Activated naive CD8-positive, alpha-beta T cell treated with anti-CD3 and anti-CD28 coated beads for 36 hours (primary cell): ENCODE measurements around the gene MRPS22. TPM values are rescaled to one million over a fixed set of nuclear protein-coding genes. Genes with fewer than 3 reads are reported as not detected.
"Not testable (repeated sequence)": the region's sequence is repeated elsewhere in the genome, so short reads cannot be mapped to it uniquely, and the experiment has no call there.

Experiments used
- DNase-seq: peaks from one replicate; pipeline ENCODE4 v3.0.0; 2021
- H3K27ac Mint-ChIP-seq: one replicate; pipeline ENCODE4 v1.8.0; 2022; ENCODE audit warnings: mild to moderate bottlenecking, moderate library complexity, mixed read lengths
- H3K27me3 Mint-ChIP-seq: one replicate; pipeline ENCODE4 v1.8.0; 2022; ENCODE audit warnings: mild to moderate bottlenecking, mixed read lengths
- H3K36me3 Mint-ChIP-seq: one replicate; pipeline ENCODE4 v1.8.0; 2021; ENCODE audit warnings: mild to moderate bottlenecking, mixed read lengths
- H3K4me1 Mint-ChIP-seq: one replicate; pipeline ENCODE4 v1.8.0; 2021; ENCODE audit warnings: mixed read lengths
- H3K4me3 Mint-ChIP-seq: one replicate; pipeline ENCODE4 v1.8.0; 2022; ENCODE audit warnings: mild to moderate bottlenecking, moderate library complexity, mixed read lengths
- H3K9me3 Mint-ChIP-seq: one replicate; pipeline ENCODE4 v1.8.0; 2022; ENCODE audit warnings: mixed read lengths
- total RNA-seq, 2 experiments: library from RNA; stranded (reverse); gene quantifications; one replicate each; pipeline ENCODE4 v1.2.3, GENCODE V29; 2021

Gene MRPS22
- total RNA-seq, 2 experiments from 2014 or later, result 82.4 to 84.2 TPM

DNA sequence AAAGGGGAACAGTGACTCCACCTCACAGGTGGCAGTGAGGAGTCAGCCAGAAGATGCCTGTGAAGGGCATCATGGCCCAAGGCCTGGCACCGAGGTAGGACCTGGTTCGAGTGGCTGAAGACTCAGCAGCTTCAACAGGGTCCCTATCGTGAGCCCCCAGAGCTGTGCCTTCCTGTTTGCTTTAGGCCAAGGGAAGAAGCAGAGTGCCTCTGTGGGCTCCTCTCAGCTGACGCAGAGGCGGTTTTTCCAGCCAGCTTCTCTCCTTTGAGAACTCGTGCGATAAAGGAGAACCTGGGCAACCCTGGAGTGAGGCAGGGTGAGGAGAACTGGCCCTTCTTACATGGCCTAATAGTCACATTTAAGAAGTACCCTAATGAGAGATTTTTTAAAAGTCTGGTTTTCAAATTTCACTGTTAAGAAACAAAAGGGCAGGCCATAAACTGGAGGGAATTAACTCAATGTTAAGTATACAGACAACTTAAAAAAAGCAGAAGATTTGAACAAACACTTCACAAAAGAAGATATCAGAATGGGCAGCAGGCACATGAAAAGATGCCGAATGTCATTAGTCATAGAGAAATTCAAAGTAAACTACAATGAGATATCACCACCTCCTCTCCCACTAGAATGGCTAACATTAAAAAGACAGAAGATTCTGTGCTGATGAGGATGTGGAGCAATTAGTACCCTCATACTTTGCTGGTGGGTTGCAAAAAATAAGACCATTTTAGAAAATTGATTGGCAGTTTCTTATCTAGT lies 23.1 kb upstream of the MRPS22 start:
- Mint-ChIP-seq H3K4me1 (no peaks in the 10 kb centered on the region), H3K27ac (no peak overlapping the region), H3K27me3 (no peaks in the 10 kb centered on the region), H3K36me3 (no peaks in the 10 kb centered on the region), H3K9me3 (no peaks in the 10 kb centered on the region), H3K4me3 (no peak overlapping the region)
- no peak for DNase-seq

DNA sequence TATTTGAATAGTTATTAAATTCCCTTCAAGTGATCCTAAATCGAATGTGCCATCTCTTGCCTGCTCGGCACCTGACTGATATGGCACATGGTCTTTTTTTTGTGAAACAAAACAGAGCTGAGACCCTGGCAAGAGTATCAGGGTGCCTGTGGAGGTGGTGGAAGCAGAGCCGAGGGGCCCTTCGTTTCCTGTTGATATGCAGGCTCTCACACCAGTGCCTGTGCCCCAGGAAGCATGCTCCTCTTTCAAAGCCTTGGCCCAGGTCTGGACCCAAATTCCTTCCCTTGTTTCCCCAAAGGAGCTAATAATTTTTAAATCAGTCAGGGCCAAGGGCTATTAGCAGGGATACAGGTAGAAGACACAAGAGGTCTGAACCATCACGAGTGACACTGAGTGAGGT lies 21.5 kb upstream of the MRPS22 start:
- Mint-ChIP-seq H3K4me1 (no peaks in the 10 kb centered on the region), H3K36me3 (no peaks in the 10 kb centered on the region), H3K4me3 (no peak overlapping the region), H3K27me3 (no peaks in the 10 kb centered on the region), H3K27ac (no peak overlapping the region), H3K9me3 (no peaks in the 10 kb centered on the region)
- DNase-seq, result no peak

DNA sequence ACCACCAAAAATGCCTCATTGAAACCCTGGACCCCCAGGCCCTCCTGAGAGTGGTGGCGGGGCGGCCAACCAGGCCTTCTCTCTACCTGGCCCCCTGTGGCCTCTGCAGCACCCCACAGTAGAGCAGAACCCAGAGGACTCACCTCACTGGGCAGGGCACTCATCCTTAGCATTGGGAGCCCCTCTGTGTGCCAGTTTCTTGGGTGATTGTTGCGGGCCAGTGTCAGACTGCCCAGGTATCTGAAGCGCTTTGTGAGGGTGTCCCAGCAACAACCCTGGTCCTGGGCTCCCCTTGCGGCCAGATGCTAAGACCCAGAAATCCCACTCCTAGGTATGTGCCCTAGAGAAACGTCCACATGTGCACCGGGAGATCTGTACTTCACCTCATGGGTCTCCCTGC lies 20.7 kb upstream of the MRPS22 start:
- Mint-ChIP-seq H3K36me3 (no peaks in the 10 kb centered on the region), H3K4me1 (peaks cover 2% of the 10 kb centered on the region), H3K27me3 (no peaks in the 10 kb centered on the region), H3K27ac (no peak overlapping the region), H3K9me3 (no peaks in the 10 kb centered on the region), H3K4me3 (no peak overlapping the region)
- DNase-seq, result no peak

DNA sequence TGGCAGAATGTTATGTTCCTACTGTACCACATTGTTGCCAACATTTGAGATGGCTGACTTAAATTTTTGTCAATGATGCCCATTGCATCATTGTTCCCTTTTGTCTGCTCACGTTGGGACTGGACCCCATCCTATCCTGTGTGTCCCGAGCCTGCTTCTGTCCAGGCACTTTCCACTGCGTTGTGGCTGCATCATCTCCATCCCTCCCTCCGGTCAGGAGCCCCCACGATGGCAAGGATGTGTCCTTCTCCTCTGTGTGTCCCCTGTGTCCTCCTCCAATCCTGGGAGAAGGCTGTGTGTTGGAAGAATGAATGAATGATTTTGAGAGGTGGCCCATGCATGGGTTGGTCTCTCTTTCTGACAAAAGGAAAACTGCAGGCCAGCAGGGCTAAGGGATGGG lies 19.4 kb upstream of the MRPS22 start:
- Mint-ChIP-seq H3K36me3 (no peaks in the 10 kb centered on the region), H3K9me3 (no peaks in the 10 kb centered on the region), H3K4me3 (no peak overlapping the region), H3K27ac (no peak overlapping the region), H3K27me3 (peaks cover 2% of the 10 kb centered on the region), H3K4me1 (peaks cover 7% of the 10 kb centered on the region)
- no peak for DNase-seq

DNA sequence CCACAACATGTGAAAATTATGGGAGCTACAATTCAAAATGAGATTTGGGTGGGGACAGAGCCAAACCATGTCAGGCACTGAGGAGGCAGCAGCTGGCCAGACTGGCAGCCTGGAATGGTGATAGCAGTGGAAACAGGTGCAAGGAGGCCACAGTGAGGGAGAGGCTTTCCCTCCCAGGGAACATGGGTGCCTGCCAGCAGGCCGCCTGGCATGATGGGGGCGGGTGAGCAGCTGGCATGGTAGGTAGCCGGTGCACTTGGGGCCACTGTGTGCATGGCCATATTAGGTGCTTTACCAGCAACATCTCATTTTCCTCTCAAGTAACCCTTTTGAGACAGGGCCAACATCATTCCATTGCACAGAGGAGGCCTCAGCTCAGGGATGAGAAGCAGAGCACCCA lies 18.3 kb upstream of the MRPS22 start:
- peaks cover 9% of the 10 kb centered on the region for H3K4me1 Mint-ChIP-seq
- no peak overlapping the region for H3K27ac Mint-ChIP-seq
- no peak for DNase-seq
- no peak overlapping the region for H3K4me3 Mint-ChIP-seq
- H3K9me3 Mint-ChIP-seq, result no peaks in the 10 kb centered on the region
- no peaks in the 10 kb centered on the region for H3K36me3 Mint-ChIP-seq
- peaks cover 12% of the 10 kb centered on the region for H3K27me3 Mint-ChIP-seq

DNA sequence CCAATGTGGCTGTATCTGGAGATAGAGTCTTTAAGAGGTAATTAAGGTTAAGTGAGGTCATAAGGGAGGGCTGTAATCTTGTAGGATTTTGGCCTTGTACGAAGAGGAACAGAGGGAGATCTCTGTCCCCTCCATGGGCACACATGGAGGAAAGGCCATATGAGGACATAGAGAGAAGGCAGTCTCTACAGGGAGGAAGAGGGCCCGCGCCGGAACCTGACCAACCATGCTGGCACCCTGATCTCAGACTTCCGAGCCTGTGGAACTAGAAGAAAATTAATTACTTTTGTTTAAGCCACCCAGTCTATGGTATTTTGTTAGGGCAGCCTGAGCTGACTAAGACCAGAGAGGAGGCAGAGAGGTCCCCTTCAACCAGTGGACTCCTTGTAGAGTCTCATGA lies 17.7 kb upstream of the MRPS22 start:
- Mint-ChIP-seq H3K4me1 (peaks cover 9% of the 10 kb centered on the region), H3K9me3 (no peaks in the 10 kb centered on the region), H3K27ac (no peak overlapping the region), H3K4me3 (no peak overlapping the region), H3K27me3 (peaks cover 16% of the 10 kb centered on the region), H3K36me3 (no peaks in the 10 kb centered on the region)
- no peak for DNase-seq

DNA sequence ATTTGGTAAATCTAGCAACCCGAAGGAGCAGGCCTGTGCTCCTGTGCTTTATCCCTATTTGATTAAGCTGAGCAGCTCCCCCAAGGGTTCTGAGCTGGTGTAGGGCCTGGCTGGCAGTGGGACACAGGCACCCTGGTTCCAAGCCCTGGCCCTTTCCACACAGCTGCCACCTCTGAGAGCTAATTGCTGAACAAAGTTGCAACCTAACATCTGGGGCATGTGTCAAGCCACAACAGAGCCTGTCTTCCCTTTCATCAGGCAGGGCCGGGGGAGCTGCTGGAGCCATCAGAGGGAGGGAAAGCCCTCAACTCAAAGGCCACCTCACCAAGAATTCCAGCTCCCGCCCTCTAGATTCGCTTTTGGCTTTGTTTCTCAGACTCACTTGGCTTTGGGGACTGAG lies 17.1 kb upstream of the MRPS22 start:
- no peak for DNase-seq
- Mint-ChIP-seq H3K27ac (no peak overlapping the region), H3K9me3 (no peaks in the 10 kb centered on the region), H3K36me3 (no peaks in the 10 kb centered on the region), H3K27me3 (peaks cover 22% of the 10 kb centered on the region), H3K4me1 (peaks cover 9% of the 10 kb centered on the region), H3K4me3 (no peak overlapping the region)

DNA sequence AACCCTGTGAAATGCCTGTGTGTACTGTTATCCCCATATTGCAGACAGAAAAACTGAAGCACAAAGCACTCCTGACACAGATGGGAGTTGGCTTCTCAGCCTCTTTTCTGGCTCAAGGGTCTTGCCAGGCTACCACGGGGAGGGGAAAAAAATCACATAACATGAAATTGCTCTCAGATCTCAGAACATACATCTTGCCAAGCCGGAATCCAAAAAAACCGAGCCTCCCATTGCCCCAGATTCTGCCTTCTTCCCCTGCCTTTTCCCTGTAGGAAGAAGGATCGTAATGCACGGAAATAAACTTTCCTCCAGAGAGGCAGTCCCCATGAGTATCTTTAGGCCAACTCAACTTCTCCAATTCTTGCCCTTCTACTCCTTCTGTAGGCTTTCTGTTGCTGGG lies 16.6 kb upstream of the MRPS22 start:
- H3K4me1 Mint-ChIP-seq, result peaks cover 9% of the 10 kb centered on the region
- H3K27ac Mint-ChIP-seq, result no peak overlapping the region
- no peaks in the 10 kb centered on the region for H3K9me3 Mint-ChIP-seq

DNA sequence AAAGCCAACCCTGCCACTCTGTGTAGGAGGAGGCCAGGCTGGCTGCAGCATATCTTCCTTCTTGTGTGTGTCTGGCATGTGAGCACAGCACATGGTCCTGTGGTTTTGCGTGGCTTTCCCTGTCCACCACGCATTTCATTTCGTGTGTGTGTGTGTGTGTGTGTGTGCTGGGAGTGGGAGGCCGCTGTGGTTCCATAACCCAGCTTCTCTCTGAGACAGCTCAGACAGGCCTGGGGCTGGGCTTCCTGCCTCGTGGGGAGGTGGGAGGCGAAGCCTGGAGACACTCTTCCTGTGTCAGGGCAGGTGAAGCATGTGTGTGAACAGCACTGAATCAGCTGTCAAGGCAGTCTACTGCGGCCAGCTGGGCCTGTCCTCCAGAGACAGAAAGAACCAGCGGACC lies 16.0 kb upstream of the MRPS22 start:
- H3K27me3 Mint-ChIP-seq, result peaks cover 27% of the 10 kb centered on the region
- no peaks in the 10 kb centered on the region for H3K36me3 Mint-ChIP-seq
- peaks cover 9% of the 10 kb centered on the region for H3K4me1 Mint-ChIP-seq
- H3K4me3 Mint-ChIP-seq, result no peak overlapping the region
- DNase-seq, result no peak
- H3K27ac Mint-ChIP-seq, result peak overlapping the region; percentile 38
- H3K9me3 Mint-ChIP-seq, result no peaks in the 10 kb centered on the region

More for the DNA sequence above, 16.6 kb upstream of the MRPS22 start:
- peaks cover 26% of the 10 kb centered on the region for H3K27me3 Mint-ChIP-seq
- H3K36me3 Mint-ChIP-seq, result no peaks in the 10 kb centered on the region
- no peak for DNase-seq
- H3K4me3 Mint-ChIP-seq, result no peak overlapping the region

DNA sequence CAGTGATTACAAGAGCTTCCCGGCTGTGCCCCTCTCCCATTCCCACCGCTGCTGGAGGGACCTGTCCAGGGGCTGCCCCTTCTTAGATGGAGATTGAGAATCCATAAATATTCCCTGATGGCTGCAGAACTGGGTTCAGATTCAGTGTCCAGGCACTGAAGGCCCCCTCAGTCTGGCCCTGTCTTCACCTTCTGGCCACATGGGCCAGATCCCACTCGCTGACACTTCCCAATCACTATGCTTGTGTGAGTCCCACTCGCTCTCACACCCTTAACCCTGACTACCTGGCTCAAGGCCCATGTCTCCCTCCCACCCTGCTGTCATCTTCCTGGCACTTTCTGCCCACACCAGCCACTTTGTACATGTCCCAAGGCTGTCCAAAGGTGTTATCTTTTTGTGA lies 15.5 kb upstream of the MRPS22 start:
- DNase-seq, result no peak
- H3K9me3 Mint-ChIP-seq, result no peaks in the 10 kb centered on the region
- no peaks in the 10 kb centered on the region for H3K36me3 Mint-ChIP-seq
- H3K4me3 Mint-ChIP-seq, result no peak overlapping the region
- H3K4me1 Mint-ChIP-seq, result peaks cover 9% of the 10 kb centered on the region
- H3K27ac Mint-ChIP-seq, result no peak overlapping the region
- peaks cover 31% of the 10 kb centered on the region for H3K27me3 Mint-ChIP-seq

DNA sequence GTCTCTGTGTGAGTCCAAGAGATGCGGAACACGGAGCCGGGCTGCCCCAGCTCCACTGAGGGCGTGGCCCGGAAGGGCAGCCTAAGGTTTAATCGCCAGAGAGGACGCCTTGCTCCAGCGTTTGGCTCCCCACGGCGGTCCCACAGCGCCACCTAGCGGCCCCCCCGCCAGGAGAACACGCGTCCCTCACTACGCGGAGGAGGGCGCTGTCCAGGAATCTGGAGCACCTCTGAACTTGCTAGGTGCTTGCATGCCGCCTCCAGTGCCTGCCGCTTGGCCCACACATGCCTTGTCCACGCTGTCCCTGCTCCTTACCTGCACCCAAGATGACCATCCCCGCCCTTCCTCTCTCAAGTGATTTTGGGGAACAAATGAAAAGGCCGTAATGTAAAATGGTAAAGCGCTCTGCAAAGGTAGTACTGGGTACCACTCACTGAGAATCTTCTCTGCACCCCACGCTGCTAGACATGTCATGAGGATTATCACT lies 14.4 kb upstream of the MRPS22 start:
- Mint-ChIP-seq H3K4me3 (peak overlapping the region; percentile 46), H3K9me3 (no peaks in the 10 kb centered on the region), H3K27me3 (peaks cover 33% of the 10 kb centered on the region), H3K4me1 (peaks cover 9% of the 10 kb centered on the region), H3K27ac (no peak overlapping the region), H3K36me3 (no peaks in the 10 kb centered on the region)
- DNase-seq, result peak; percentile 88

DNA sequence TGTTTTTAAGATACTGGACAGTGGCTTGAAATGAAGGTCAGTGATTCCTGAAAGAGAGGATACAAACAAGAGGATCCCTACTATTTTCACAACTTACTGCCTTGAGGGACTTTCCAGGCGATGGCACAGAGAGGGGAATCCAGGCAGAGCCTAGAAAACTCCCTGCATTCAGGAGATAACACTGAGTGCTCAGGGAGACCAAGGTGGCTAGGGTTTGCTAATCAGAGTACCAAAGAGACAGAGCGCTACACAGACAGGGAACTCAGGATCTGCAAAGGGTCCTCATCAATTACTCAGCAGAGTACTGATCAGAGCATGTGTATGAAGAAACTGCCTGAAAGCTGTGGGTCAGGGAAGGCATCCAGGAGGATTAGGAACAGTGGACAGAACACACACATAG lies 11.7 kb upstream of the MRPS22 start:
- no peaks in the 10 kb centered on the region for H3K9me3 Mint-ChIP-seq

DNA sequence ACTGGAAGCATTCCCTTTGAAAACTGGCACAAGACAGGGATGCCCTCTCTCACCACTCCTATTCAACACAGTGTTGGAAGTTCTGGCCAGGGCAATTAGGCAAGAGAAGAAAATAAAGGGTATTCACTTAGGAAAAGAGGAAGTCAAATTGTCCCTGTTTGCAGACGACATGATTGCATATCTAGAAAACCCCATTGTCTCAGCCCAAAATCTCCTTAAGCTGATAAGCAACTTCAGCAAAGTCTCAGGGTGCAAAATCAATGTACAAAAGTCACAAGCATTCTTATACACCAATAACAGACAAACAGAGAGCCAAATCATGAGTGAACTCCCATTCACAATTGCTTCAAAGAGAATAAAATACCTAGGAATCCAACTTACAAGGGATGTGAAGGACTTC lies 9.1 kb upstream of the MRPS22 start:
- not testable (repeated sequence) for H3K4me3 Mint-ChIP-seq, H3K9me3 Mint-ChIP-seq
- peaks cover 40% of the 10 kb centered on the region for H3K27me3 Mint-ChIP-seq

More for the DNA sequence above, 11.7 kb upstream of the MRPS22 start:
- Mint-ChIP-seq H3K4me3 (no peak overlapping the region), H3K36me3 (no peaks in the 10 kb centered on the region), H3K27me3 (peaks cover 36% of the 10 kb centered on the region), H3K4me1 (peaks cover 9% of the 10 kb centered on the region), H3K27ac (no peak overlapping the region)
- no peak for DNase-seq

DNA sequence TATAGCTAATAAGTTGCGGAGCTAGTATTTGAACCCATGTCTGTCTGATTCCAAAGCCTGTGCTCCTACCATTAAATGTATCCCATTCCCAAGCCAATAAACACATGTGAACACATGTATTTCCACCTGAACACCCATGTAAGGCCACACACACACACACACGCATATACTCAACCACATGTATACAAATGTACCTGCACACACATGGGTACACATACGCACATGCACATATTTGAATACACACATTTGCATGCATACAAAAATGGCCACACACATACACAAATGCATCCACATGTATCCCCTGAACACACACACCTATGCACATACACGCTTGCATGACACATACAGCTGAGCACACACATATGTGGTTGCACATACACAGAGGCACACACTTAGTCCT lies 5.4 kb upstream of the MRPS22 start:
- H3K9me3 Mint-ChIP-seq, result no peaks in the 10 kb centered on the region
- peaks cover 13% of the 10 kb centered on the region for H3K4me1 Mint-ChIP-seq
- no peak overlapping the region for H3K27ac Mint-ChIP-seq
- no peak overlapping the region for H3K4me3 Mint-ChIP-seq
- DNase-seq, result no peak
- no peaks in the 10 kb centered on the region for H3K36me3 Mint-ChIP-seq
- peaks cover 12% of the 10 kb centered on the region for H3K27me3 Mint-ChIP-seq

More for the DNA sequence above, 9.1 kb upstream of the MRPS22 start:
- not testable (repeated sequence) for H3K36me3 Mint-ChIP-seq, DNase-seq, H3K4me1 Mint-ChIP-seq, H3K27ac Mint-ChIP-seq

DNA sequence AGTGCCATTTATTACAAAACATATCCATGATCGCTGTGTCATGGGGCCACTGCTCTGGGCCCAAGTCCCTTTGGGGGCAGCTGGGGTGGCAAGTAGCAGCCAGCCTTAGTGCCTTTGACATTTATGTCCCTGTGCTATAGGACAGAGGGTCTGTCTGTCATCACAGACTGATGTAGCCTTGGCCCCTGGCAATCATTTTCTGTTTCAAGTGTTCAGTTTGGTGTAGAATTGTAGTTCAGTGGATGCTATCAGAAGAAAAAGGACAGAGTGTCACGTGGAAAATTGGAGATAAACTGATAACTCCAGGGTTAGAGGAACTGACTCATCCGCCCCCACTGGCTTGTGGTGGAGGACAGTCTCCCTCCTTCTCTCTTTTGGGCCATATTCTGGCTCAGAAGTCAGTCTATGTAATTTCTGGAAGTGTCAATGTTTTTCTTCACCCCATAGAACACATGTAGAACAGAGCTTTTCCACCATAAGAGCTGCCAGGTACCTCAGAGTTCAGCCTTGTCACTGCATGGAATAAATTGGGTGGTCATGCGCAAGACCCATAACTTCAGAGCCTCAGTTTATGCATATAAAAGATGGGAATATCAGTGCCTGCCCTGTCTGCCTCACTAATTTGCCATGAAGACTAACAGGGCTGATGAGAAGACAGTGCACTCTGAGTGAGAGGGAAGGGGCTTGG lies 4.5 kb upstream of the MRPS22 start:
- DNase-seq, result peak; percentile 36
- no peaks in the 10 kb centered on the region for H3K36me3 Mint-ChIP-seq
- peaks cover 13% of the 10 kb centered on the region for H3K4me1 Mint-ChIP-seq
- H3K27me3 Mint-ChIP-seq, result peaks cover 10% of the 10 kb centered on the region
- H3K9me3 Mint-ChIP-seq, result no peaks in the 10 kb centered on the region
- H3K4me3 Mint-ChIP-seq, result no peak overlapping the region
- no peak overlapping the region for H3K27ac Mint-ChIP-seq

DNA sequence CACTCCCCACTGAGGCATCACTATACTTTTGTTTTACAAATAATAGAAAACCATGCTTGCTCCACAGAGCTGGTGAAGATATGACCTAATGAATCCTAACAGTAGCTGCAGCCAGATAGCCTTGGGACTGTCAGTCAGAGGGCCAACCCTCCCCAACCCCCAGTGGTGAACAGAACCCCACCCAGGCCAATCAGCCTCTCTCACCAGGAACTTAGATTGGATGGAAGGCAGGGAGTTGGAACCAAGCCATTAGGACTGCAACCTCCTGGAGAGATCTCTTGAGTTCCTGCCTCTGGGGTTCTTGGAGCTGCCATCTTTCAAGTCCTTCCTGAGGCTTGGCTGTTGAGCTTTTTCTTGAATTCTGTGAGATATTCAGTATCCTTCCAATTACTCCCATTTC lies 3.0 kb upstream of the MRPS22 start:
- Mint-ChIP-seq H3K27me3 (peaks cover 10% of the 10 kb centered on the region), H3K9me3 (no peaks in the 10 kb centered on the region), H3K36me3 (no peaks in the 10 kb centered on the region), H3K4me1 (peaks cover 13% of the 10 kb centered on the region), H3K4me3 (no peak overlapping the region), H3K27ac (no peak overlapping the region)
- no peak for DNase-seq
